GM18868 (cell line): ENCODE results near the gene RAB37.

Experiments used
- ATAC-seq: cut with Tn5 transposase; IDR thresholded peaks from one replicate; pipeline ENCODE4 v1.9.1; 2021; ENCODE audit warnings: mild to moderate bottlenecking, moderate library complexity; ENCODE audit not compliant: unreplicated experiment

Gene RAB37

GRCh38 chr17:74728033-74728701, 8.9 kb upstream of the RAB37 start:
- no peak for ATAC-seq

GRCh38 chr17:74728702-74729075, 8.4 kb upstream of the RAB37 start:
- no peak for ATAC-seq

- ATAC-seq = no peak
Observed at GRCh38 chr17:74729368-74729767, 7.7 kb upstream of the RAB37 start.

- no peak for ATAC-seq
Observed at GRCh38 chr17:74729866-74730265, 7.2 kb upstream of the RAB37 start.

- no peak for ATAC-seq
Observed at GRCh38 chr17:74730491-74731346, 6.3 kb upstream of the RAB37 start.

GRCh38 chr17:74731347-74731605, 5.8 kb upstream of the RAB37 start:
- no peak for ATAC-seq

- no peak for ATAC-seq
Observed at GRCh38 chr17:74732042-74732867, 4.8 kb upstream of the RAB37 start.

GRCh38 chr17:74733365-74734122, 3.5 kb upstream of the RAB37 start:
- no peak for ATAC-seq

- no peak for ATAC-seq
Observed at GRCh38 chr17:74734256-74734655, 2.8 kb upstream of the RAB37 start.

GRCh38 chr17:74737299-74738050, 419 bp downstream of the RAB37 start:
- ATAC-seq = no peak

- no peak for ATAC-seq
Observed at GRCh38 chr17:74738051-74738996, 1.3 kb downstream of the RAB37 start.

- ATAC-seq = no peak
Observed at GRCh38 chr17:74739227-74739831, 2.3 kb downstream of the RAB37 start.

GRCh38 chr17:74740173-74740572, 3.1 kb downstream of the RAB37 start:
- no peak for ATAC-seq

- no peak for ATAC-seq
Observed at GRCh38 chr17:74740641-74741387, 3.8 kb downstream of the RAB37 start.

GRCh38 chr17:74742153-74742515, 5.1 kb downstream of the RAB37 start:
- no peak for ATAC-seq

- no peak for ATAC-seq
Observed at GRCh38 chr17:74742978-74743545, 6.0 kb downstream of the RAB37 start.

GRCh38 chr17:74743755-74744154, 6.7 kb downstream of the RAB37 start:
- no peak for ATAC-seq

- no peak for ATAC-seq
Observed at GRCh38 chr17:74744349-74744713, 7.3 kb downstream of the RAB37 start.
